ENCODE measurements around the gene PALM.

DNA sequence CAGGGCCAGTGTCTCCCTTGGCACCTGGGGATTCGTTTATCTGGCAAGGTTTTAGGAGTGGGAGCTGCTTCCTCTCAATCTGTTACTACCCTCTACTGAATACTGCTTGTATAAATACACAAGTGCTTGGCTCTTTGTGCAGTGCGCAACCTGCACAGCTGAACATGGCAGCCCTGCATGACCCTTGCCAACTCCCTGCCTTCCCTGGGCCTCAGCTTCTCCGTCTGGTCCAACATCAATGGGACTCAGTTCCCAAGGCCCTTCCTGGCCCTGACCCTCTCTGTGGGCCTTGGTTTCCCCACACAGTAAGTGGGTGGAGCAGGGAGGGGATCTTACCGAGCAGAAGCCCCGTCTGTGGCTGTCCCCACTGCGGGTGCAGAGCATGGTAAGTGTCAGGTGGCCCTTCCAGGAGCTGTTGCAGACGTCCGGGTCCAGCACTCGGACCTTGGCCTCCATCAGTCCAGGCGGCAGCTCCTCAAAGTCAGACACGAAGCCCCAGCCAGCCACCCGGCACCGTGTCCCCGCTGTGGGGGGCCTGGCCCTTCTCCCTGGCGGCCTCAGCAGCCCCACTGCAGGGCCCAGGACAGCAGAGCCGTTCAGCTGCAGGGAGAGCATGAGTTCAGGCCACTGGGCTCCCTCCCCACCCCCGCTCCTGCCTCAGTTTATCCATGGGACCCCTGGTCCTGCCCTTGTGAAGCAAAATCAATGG, 22.0 kb upstream of the PALM start:
- TF ChIP-seq, protein P1, sequence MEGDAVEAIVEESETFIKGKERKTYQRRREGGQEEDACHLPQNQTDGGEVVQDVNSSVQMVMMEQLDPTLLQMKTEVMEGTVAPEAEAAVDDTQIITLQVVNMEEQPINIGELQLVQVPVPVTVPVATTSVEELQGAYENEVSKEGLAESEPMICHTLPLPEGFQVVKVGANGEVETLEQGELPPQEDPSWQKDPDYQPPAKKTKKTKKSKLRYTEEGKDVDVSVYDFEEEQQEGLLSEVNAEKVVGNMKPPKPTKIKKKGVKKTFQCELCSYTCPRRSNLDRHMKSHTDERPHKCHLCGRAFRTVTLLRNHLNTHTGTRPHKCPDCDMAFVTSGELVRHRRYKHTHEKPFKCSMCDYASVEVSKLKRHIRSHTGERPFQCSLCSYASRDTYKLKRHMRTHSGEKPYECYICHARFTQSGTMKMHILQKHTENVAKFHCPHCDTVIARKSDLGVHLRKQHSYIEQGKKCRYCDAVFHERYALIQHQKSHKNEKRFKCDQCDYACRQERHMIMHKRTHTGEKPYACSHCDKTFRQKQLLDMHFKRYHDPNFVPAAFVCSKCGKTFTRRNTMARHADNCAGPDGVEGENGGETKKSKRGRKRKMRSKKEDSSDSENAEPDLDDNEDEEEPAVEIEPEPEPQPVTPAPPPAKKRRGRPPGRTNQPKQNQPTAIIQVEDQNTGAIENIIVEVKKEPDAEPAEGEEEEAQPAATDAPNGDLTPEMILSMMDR (conservative IDR thresholded peaks at IDR 0.05; ENCODE audit: low read length): no peak
- TF ChIP-seq EZH2phosphoT487 (IDR thresholded peaks at IDR 0.05; ENCODE audit: borderline replicate concordance): no peak
